Neural progenitor cell (in vitro differentiated cells): ENCODE measurements around the gene HSF4.

Experiments used
- EZH2 ChIP-seq: fragments of 200-600 bp; sonication (generic); IDR thresholded peaks from 2 replicates; pipeline ENCODE4 v1.6.1; 2017; ENCODE audit warnings: antibody characterized with exemption, mild to moderate bottlenecking, moderate library complexity
- EZH2phosphoT487 ChIP-seq: fragments of 200-600 bp; sonication (generic); IDR thresholded peaks from 2 replicates; pipeline ENCODE4 v1.6.1; 2017; ENCODE audit warnings: antibody characterized with exemption
- TF ChIP-seq, protein P1 (sequence below): fragments of 200-600 bp; sonication (generic); IDR thresholded peaks from 2 replicates; pipeline ENCODE4 v1.5.1; 2017; ENCODE audit warnings: antibody characterized with exemption, mild to moderate bottlenecking

DNA sequence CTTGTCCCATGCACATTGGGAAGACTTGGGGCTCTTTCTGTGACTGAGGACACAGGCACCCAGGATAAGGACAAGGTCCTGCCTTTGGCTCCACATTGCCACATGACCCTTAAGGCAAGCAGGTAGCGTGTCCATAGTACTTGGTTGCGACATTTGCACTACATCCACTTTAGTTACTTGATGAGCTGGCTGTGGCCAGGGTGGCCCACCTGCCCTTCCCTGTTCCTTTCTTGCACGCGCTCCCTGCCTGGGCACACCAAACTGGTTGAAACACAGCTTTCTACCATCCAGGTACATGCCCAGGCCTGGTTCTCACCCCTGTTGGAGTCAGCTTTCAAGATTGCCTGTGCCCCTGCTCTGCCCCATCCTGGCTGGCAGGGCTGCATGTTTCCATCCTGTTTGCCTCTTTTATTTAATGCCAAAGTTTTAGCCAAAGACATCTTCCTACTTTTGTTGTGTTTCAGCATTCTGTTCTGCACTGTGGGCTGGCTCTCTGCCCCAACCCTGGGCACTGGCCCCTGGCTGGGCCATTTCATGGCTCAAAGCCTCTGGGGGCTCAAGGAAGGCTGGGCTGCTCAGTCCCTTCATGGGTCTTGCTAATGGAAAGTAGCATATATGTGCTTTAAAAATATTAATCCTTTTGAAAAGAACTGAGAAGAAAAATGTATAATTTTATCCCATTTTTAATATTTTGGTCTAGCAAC lies 17.0 kb upstream of the HSF4 start:
- TF ChIP-seq, protein P1, sequence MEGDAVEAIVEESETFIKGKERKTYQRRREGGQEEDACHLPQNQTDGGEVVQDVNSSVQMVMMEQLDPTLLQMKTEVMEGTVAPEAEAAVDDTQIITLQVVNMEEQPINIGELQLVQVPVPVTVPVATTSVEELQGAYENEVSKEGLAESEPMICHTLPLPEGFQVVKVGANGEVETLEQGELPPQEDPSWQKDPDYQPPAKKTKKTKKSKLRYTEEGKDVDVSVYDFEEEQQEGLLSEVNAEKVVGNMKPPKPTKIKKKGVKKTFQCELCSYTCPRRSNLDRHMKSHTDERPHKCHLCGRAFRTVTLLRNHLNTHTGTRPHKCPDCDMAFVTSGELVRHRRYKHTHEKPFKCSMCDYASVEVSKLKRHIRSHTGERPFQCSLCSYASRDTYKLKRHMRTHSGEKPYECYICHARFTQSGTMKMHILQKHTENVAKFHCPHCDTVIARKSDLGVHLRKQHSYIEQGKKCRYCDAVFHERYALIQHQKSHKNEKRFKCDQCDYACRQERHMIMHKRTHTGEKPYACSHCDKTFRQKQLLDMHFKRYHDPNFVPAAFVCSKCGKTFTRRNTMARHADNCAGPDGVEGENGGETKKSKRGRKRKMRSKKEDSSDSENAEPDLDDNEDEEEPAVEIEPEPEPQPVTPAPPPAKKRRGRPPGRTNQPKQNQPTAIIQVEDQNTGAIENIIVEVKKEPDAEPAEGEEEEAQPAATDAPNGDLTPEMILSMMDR, result no peak
- no peak for TF ChIP-seq EZH2
- TF ChIP-seq EZH2phosphoT487, result no peak
